H4 (cell line): ENCODE data around the gene FAM9B. TPM values are rescaled to one million over a fixed set of nuclear protein-coding genes. Genes with fewer than 3 reads are reported as not detected.

Source experiments
- DNase-seq: peaks from one replicate; pipeline ENCODE4 v3.0.0-alpha.2; 2015; ENCODE audit warnings: low spot score
- total RNA-seq: library from RNA; depleted of rRNA; stranded (reverse); fragments of >200 nt; shearing (Covaris generic); gene quantifications from 2 replicates; pipeline ENCODE4 v1.2.3, GENCODE V29; 2014; rRNA removed

Gene FAM9B
- total RNA-seq, 1 experiment from 2014 or later = not detected

DNA sequence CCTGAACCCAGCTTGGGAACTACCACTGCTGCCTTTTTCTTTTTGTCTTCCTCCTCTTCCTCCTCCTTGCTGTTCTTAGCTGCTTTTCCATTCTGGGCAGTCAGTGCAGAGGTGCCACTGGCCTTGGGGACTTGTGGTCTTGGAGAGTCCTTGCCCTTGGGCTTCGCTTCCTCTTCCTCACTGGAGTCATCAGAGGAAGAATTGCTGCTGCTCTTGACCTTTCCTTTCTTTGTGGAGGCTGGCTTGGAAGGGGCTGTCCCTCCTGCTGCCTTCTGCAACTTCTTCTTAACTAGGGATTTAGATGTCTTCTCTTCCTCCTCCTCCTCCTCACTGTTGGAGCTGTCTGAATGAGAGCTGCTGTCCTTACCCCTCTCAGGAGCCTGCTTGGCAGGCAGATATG is 53.2 kb downstream of the FAM9B start:
- no peak for DNase-seq

Other genes with a start within 250 kb of the FAM9B start
- gene FAM9A, start 232.7 kb downstream of the FAM9B start, total RNA-seq = not detected in 2 replicates